Adrenal gland (tissue), 5 donors: Measurements from ENCODE around the gene PSMA6.

Experiments
- POLR2A ChIP-seq, 2 donors: fragments of 450-650 bp; IDR thresholded peaks; one replicate each; pipeline ENCODE4 v1.6.1; 2017; ENCODE audit warnings: antibody characterized with exemption in 2 of 2, mild to moderate bottlenecking in 2 of 2, moderate library complexity in 1 of 2
- TF ChIP-seq, protein P1 (sequence below), 6 experiments: fragments of 450-650 bp in 4 of 6; fragments of 200-600 bp in 2 of 6; sonication (generic) in 1 of 6; IDR thresholded peaks; 1 replicate in 5 of 6; 2 replicates in 1 of 6; pipeline versions ENCODE4 v1.5.1 to v1.8.0; 2016 to 2021; ENCODE audit warnings: antibody characterized with exemption in 6 of 6, mild to moderate bottlenecking in 2 of 6, moderate library complexity in 1 of 6
- donor health status: DM: no; HTN: no; CAD: no.

DNA sequence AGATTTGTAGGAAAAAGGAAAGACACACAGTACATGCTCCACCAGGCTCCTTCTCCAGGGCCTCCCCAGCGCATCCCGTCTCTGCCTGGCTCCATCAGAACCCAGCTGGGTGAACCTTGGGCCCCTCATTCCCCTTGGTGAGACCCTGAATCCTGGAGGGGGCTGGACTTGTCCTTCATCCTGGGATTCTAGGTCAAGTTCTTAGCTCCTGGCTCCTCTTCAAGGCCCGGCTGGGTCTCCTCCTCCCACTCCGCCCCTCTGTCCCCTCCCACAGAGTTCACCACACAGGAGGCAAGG, 49.2 kb downstream of the PSMA6 start:
- no peak for TF ChIP-seq POLR2A (IDR thresholded peaks at IDR 0.05)
- TF ChIP-seq, protein P1, sequence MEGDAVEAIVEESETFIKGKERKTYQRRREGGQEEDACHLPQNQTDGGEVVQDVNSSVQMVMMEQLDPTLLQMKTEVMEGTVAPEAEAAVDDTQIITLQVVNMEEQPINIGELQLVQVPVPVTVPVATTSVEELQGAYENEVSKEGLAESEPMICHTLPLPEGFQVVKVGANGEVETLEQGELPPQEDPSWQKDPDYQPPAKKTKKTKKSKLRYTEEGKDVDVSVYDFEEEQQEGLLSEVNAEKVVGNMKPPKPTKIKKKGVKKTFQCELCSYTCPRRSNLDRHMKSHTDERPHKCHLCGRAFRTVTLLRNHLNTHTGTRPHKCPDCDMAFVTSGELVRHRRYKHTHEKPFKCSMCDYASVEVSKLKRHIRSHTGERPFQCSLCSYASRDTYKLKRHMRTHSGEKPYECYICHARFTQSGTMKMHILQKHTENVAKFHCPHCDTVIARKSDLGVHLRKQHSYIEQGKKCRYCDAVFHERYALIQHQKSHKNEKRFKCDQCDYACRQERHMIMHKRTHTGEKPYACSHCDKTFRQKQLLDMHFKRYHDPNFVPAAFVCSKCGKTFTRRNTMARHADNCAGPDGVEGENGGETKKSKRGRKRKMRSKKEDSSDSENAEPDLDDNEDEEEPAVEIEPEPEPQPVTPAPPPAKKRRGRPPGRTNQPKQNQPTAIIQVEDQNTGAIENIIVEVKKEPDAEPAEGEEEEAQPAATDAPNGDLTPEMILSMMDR (IDR thresholded peaks at IDR 0.05), result no peak
